Fibroblast of the conjunctiva (primary cell): Measurements from ENCODE around the gene FTO.

Experiments used
- DNase-seq: peaks from one replicate; pipeline ENCODE4 v3.0.0-alpha.2; 2010; ENCODE audit warnings: low read depth

Gene FTO

DNA sequence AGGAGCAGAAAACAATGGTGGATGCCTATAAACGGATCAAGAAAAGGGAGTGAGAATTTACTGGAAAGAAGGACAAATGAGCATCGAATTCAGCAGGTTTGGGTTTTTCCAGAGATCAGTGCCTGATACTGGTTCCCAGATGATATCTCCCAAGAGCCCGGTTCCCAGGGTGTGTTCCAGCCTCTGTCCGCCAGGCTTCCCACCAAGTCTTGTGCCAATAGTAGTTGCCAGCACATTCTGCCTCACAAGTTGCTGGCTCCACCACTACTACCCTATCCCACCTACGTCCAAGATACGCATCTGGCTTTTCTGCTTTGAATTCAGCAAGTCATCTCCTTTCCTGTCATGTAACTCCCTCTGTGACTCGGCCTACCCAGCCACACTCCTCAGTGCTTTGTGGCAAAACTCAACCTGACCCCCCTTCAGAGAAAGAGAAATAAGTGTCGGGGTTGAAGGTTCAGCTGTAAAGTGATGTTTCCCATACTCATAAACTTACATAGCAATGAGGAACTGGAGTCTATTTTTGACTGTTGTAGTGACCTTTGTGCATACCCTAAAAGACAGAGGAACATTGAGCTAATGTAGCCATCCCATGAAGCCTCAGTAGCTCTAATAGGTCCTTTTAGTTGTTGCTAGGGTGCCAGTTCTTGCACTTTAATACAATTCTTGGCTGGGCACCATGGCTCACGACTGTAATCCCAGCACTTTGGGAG lies 305.7 kb downstream of the FTO start:
- no peak for DNase-seq

DNA sequence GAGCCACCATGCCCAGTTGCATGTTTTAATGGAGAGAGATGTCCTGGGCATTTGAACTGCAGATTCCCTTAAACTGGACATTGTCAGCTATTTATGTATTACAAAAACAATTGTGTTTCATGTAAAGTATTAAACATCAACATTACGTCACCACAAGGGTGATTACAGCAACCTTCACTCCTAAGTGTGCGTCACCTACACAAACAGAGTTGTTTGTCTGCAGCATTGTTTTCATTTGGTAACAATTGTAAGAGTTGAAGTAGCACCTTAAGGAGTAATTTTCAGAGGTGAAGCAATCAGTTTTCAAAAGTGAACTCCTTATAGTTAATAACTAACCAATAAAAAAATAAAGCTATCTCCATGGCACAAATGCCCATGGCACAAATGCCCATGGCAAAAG lies 311.2 kb downstream of the FTO start:
- DNase-seq = no peak

DNA sequence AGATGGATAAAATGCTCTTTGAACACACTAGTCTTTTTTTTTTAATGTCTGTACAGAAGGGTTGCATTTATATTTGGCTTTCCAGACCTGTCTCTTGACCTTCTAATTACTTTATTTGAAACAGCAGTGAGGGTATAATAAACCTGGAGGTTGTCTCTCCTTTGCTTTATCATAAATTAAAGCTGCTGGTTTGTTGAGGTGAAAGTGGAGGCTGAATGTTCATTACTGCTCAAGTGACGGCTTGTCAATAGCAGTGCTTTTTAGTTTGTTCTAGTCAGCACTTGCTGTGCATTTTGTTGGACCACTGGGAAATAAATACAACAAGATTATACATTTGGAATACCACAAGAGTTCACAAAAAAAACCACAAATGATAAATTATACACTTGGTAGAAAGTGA lies 318.4 kb downstream of the FTO start:
- no peak for DNase-seq

DNA sequence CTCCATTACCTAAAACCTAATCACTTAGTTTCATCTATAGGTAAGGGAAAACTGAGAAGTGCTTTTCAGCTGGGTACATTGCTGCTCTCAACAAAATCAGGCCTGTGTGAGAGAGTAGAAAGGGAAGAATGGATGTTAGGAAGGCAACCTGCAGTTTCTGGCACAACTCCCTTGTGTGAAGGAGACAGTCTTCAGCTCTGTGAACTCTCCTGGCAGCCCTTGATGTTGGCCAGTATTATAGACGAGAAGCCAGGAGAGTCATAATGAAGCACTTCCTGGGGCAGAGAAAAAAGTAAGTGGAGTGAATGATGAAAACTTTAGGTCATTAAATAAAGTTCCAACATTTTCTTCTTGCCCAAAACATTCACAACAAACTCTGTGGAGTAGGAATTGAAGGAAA lies 322.5 kb downstream of the FTO start:
- no peak for DNase-seq

DNA sequence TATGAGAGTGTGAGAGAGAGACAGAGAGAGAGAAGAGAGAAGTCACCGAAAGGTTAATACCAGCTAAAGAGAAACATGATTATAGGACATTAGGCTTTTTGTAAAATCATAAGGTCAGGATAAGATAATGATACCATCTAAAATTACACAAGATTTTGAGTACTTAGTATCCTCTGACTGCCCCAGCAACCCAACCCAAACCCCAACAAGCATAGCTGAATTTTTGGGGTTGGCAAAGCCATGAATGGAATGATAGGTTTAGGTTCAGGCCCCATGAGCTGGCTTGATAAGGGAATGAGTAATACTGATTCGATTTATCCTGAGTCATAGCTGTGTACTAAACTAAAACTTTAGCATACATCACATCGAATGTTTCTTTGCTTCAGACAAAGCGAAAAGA lies 323.1 kb downstream of the FTO start:
- DNase-seq = no peak

DNA sequence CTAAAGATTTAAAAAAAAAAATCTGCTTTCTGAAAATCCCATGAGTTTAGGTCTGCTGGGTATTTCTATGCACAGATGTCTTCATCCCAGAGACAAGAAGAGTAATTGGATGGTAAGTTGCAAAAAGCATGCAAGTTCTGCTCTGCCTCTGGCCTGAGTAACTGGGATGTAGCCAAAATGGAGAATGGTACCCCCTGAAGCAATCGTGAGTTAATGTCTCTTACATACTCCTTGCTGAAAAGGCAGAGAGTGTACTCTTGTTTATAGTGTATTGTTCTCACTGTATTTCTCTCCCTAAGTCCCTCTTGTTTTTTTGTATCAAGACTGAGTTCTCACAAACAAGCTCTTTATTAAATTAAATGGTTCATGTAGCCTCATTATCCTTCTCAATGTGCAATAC lies 323.6 kb downstream of the FTO start:
- DNase-seq = no peak

DNA sequence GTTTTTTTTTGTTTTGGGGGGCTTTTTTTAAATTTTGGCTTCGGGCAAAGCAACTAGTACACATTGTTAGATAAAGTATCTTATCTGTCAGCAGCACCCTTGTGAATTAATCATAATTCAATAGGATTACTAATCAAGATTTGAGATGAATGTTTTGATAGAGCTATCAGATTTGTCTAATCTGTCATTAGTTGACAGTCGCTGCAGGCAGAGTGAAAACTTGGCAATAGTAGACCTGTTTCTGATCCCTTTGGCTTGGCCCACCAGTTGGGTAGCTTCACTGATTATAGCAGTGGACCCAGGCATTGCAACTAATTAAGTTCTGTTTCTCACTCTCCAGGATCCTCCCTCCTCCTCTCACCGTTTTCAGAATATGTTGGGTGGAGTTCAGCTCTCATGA lies 324.0 kb downstream of the FTO start:
- no peak for DNase-seq

DNA sequence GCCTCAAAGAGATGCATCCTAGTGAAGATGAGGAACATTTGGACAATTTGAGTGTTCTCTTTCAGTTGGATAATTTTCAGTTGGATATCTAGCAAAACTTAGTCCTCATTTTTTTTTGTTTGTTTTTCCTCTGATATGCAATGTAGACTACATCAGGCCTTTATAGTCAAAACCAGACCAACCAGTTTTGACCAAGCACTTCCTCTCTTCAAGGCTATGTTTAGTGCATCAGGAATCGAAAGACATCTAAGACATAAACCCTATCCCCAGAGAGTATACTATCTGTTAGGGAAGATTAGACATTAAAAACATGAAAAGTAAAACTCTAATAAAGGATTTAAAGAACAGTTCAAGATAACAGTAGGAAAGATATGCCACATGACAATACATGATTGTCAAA lies 326.5 kb downstream of the FTO start:
- DNase-seq = no peak

DNA sequence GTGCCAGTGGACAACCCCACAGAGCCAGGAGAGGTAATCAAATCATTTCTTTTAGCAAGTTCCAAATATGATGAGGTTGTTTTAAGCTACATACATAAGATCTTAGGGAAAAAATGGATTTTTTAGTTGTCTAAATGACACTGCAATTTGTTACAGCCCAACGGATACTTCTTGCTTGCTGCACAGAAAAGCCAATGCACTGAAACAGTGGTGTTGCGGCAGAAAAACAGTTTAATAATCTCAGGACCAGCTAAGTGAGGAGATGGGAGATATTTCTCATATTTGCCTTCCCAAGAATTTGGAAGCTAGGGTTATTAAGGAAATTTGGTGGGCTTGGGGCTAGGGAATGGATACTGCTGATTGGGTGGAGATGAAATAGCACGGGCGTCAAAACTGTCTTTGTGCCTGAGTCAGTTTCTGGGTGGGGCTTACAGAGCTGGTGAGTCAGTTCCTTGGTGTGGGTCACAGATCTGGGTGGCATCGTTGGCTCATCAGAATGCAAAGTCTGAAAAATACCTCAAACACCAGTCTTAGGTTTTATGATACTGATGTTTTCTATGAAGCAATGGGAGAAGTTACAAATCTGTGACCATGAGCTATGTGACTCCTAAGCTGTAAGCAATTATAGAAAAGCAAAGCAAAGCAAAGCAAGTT lies 327.3 kb downstream of the FTO start:
- no peak for DNase-seq

DNA sequence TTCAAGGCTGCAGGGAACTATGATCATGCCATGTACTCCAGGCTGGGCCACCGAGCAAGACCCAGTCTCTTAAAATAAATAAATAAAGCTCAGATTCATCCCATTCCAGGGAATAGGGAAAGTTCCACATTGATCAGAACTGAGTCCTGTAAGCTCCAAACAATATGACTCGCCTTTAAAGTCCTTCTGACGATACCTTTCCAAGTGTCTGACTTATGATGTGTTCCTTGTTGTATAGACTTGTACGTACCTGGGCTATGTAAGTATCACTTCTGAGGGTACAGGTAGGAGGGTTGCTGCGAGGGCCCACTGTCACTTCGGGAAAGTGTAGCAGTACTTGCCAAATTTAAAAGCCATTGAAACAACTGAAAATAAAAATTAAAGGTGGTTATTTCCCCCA lies 329.8 kb downstream of the FTO start:
- no peak for DNase-seq

DNA sequence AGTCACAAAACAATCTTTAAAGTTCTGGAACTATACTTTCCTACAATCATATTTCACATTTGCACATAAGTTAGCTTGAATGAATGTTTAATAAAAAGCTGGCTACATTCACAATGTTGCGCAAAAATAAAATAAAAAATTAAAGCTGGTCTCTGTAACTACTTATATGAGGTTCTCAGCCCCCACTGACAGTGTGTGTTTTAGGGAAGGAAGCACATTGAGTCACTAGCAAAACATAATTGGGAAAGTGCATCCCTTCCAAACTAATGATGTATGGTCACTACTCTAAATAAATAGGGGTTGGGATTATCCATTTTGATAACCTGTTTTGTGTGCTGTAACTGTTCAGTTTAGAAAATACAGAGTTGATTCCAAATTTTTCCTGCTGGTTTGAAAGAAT lies 330.7 kb downstream of the FTO start:
- no peak for DNase-seq

DNA sequence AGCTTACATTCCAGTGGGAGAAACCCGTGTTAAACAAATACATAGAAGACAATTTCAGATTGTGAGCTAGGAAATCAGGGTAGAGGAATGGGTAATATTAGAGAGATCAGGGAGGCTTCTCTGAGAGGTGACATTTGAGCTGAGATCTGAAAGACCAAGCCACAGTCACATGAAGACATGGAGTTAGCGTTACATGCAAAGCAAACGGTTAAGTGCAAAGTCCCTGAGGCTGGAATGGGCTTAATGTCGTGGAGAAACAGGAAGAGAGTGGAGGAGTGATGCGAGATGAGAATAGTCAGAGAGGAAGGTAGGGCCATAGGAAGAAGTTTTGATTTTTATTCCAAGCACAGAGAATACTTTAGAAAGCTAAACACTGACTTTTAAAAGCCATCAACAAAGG lies 336.5 kb downstream of the FTO start:
- no peak for DNase-seq

DNA sequence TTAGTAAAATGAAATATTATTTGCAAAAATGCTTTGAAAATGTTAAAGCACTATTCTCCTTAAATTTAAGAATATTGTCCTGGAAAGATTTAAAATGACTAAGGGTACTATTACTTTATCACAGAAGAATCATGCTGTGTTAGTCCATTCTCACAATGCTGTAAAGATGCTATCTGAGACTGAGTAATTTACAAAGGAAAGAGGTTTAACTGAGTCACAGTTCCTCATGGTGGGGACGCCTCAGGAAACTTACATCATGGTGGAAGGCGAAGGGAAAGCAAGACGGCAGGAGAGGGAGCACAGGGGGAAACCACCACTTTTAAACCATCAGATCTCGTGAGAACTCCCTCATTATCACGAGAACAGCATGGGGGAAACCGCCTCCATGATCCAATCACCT lies 337.0 kb downstream of the FTO start:
- no peak for DNase-seq

DNA sequence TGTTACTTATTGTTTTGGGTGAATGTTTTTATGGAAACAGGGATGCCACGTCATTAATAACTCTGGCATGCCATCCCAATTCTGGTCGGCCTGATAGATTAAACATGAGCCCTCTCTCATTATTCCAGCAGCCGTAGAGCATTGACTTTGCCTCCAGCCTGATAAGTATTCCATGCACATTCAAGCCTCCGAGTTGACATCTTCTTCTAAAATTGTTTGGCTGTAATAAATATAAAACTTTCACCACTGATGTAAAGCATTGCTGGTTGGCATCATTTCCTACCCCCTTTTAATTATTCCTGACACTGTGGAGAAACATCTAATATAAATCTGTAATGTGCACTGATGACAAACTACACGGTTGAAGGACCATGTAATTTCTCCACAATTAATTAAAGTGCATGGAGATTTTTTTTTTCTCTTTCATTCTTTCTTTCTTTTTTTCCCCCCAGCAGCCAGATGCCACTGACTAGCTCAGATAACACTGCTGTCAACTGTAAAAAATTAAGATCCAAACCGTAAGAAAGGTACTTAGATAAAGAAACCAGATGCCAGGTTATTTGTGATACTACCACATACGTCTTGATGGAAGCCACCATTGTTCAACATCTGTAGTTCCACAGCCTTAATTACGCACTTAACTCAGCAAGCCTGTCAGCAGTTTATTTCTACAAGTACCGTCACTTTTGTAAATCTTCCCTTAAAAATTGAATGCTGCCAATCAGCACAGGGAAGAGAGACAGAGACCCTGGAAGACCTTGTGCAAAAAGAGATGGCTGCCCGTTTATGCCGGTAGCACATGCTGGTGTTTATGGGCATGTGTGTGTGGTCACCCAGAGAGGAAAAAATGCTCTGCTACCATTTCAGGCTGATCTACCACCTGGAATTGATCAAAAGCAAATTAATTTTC lies 344.9 kb downstream of the FTO start:
- DNase-seq = no peak

DNA sequence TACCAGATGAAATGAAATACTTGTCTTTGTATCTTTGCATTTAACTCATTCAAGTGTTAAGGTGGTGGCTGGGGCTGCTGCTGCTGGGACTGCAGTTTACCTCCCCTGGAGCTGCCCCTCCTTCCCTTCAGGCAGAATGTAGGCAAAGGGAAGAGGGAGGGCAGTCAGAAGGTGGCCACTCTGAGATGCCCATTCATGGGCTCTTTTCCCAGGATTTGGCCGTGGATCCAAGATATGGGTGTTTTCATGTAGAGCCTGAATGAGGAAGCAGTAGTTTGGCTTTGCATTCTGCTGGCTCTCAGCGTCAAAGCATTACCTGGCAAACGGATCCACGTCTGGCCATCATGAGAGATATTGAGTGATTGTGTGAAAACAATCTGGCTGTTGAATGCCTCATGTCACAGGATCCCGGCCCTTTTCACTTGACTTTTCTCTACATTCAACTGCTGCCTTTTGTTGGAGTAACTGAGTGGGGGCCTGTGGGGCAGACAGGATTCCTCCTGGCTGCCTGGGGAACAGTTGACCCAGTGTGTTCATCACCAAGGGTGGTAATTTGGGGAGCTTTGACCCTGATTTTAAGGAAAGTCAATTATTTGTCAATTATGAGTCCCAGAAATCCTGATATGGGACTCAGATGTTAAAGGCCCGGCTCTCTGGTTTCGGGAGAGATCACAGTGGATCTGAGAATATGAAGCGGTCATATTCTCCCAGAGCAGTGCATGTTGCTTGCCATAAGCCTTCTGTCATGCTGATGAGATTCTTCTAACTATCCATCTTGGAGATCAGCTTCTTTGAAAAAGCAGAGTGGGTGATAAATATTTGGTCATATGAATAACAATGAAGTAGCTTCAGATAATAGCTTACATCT lies 345.9 kb downstream of the FTO start:
- no peak for DNase-seq

DNA sequence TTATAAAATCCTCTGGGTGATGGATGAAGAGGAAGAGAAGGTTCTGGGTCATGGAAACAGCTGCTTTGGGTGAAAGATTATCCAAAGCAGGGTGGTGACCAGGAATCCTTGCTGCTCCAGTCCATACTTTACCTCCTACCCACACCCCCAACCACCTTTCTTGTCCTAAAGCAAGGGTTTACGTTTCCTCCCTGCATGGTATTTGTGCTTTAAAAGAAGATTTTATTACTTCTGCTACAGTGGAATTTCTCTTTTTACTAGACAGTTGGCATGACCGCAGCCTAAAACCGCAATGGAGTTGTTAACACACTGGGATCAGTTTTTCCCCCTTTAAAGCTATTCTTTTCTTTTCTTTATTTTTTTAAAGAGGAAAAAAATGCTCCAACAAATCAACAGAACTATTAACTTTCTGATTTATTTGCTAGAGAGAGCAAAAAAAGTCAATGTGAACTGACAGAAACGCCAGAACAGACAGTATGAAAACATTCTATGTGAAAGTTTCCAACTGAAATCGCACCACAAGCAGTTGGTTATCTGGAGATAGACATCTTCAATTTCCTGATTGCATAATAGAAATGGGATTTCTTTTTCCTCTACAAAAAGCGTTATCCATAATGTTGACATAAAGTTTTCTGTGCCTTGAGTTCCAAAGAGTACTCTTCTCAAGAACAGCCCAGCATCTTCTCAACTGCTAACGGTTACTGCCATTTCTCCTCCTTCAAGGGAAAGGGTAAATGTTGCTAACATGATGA lies 346.7 kb downstream of the FTO start:
- DNase-seq = no peak

DNA sequence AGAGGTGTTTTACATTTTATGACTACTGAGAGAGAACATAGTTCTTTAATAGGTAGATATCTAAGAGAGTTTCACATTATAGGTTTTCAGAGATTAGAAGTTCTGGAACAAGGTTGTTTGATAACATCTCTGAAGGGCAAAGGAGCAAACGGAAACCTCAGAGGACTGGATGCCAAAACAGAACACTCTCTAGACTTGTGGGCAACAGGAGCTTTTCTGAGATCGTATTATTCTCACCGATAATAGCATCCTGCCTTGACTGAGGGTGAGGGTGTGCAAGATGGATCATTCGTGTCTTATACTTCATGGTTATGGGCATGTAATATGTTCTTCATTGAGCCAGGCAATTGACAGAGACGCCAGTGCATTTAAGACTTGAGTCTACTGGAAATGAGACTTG lies 347.9 kb downstream of the FTO start:
- no peak for DNase-seq

DNA sequence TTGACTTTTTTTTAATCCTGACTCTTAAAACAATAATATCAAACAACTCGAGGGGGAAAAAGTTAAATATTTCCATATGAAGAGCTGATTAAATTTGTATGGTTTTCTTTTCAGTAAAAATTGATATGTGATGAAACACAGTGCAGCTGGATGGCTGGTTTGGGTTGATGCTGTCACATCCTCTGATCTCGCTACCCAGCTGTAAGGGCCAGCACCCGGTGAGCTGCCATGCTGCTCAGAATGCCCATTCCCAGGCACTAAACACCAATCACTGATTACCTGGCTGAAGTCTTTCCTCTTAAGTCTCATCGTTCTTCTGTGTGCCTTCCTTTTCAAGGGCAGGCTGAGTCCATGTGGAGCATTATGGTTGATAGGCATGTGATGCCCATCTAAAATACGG lies 348.3 kb downstream of the FTO start:
- DNase-seq = no peak

DNA sequence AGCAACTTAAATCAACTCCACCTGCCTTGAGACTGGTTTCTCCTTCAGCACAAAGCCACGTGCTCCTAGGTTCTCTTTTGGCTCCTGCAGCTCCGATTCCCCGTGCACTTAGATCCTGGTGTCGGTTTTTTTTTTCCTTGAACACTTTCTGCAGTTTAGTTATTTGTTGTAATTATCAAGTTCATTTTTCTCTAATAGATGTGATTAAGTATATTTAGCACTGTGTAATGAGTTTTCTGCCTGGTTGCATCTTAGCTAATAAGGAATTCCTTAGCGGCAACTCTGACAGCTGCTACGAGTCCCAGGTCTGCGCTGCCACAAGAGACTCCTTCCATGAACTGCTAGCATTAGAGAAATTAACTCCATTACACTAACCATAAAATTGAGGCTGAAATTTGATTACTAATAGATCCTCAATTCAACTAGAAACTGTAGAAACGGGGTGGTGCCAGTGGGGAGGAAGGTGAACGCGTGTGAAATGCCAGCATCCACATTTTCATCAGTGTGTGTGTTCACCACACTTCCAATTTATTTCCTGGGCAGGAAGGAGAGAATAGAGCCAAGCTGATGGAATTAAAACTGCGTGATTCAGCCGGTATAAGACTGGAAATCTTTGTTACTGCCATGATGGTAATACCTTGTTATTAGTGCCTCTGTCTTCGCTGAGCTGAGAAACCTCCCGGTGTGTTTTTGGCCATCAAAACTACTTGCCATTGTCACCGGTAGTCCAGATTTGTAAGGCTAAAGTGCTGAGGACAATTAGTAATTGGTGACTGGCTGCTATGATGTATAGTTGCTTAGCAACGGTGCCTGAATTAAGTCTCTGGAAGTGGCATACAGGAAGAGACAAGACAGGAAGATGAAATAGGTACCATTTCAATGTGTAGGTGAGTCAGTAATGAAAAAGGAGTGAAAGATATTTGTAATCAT lies 350.2 kb downstream of the FTO start:
- DNase-seq = no peak

DNA sequence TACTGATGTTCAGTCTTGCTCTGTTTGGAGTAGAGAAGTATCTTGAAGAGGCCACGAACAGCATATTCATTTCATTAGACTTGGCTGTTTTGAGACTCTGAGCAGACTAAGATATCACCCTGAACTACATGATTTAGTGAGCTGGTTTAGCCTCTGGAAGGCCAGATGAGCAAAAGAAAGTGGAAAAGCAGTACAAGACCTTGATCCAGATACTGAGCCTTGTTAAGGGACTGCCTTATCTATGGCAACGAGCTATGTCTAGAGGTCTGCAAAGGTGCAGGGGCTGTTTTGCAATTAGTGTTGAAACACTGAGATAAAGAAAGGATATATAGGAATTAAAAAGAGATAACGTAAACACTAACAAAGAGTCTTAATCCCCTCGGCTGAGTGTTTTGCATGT lies 351.2 kb downstream of the FTO start:
- DNase-seq = no peak
